Thyroid gland (tissue), 4 donors: ENCODE measurements around the gene IKZF2. TPM values are rescaled to one million over a fixed set of nuclear protein-coding genes. Genes with fewer than 3 reads are reported as not detected.

Experiments used
- DNase-seq, 2 donors: peaks; one replicate each; pipeline ENCODE4 v3.0.0-alpha.2; 2019
- H3K27ac ChIP-seq, 3 donors: fragments of 200-600 bp; sonication (generic); 1 replicate in 2 of 3; 2 replicates in 1 of 3; pipeline ENCODE4 v1.5.1; 2016 to 2019; ENCODE audit warnings: mild to moderate bottlenecking in 1 of 3, moderate library complexity in 1 of 3
- H3K27me3 ChIP-seq: fragments of 200-600 bp; sonication (generic); one replicate; pipeline ENCODE4 v1.5.1; 2019
- H3K36me3 ChIP-seq, 2 donors: fragments of 200-600 bp; sonication (generic); one replicate each; pipeline ENCODE4 v1.5.1; 2016 to 2019
- H3K4me1 ChIP-seq, 2 donors: fragments of 200-600 bp; sonication (generic); one replicate each; pipeline ENCODE4 v1.5.1; 2017 to 2019
- H3K4me3 ChIP-seq, 3 donors: fragments of 200-600 bp; sonication (generic); replicated peaks in 1 of 3; 1 replicate in 2 of 3; 2 replicates in 1 of 3; pipeline ENCODE4 v1.5.1; 2016; ENCODE audit warnings: mild to moderate bottlenecking in 1 of 3
- H3K9me3 ChIP-seq: fragments of 200-600 bp; sonication (generic); one replicate; pipeline ENCODE4 v1.5.1; 2017
- POLR2A ChIP-seq, 2 donors: fragments of 450-650 bp; IDR thresholded peaks; one replicate each; pipeline ENCODE4 v1.6.1; 2017; ENCODE audit warnings: antibody characterized with exemption in 2 of 2, mild to moderate bottlenecking in 2 of 2, moderate library complexity in 1 of 2
- WGBS, 2 donors: methylation state at CpG; one replicate each; pipeline ENCODE4 v1.1.5; 2017; 5-methylcytosine and 5-hydroxymethylcytosine counted together
- intact Hi-C: fragments of 100-400 bp; cut with DNase I; formaldehyde crosslinking; loops from one replicate; pipeline ENCODE4 v1.15.1; 2023
- total RNA-seq, 4 donors: library from RNA; depleted of rRNA; stranded (reverse); fragments of >200 nt; gene quantifications; one replicate each; pipeline ENCODE4 v1.2.3, GENCODE V29; 2016
- TF ChIP-seq, protein P1 (sequence below), 6 experiments: fragments of 200-600 bp in 3 of 6; fragments of 450-650 bp in 3 of 6; sonication (generic) in 3 of 6; IDR thresholded peaks; one replicate each; pipeline ENCODE4 v1.5.1; 2016 to 2019; ENCODE audit warnings: antibody characterized with exemption in 6 of 6, mild to moderate bottlenecking in 2 of 6, inconsistent platforms in 1 of 6, moderate library complexity in 1 of 6

Gene IKZF2
- total RNA-seq, 4 donors from 2014 or later: 25.3 to 84.8 (median 47.2) TPM

DNA sequence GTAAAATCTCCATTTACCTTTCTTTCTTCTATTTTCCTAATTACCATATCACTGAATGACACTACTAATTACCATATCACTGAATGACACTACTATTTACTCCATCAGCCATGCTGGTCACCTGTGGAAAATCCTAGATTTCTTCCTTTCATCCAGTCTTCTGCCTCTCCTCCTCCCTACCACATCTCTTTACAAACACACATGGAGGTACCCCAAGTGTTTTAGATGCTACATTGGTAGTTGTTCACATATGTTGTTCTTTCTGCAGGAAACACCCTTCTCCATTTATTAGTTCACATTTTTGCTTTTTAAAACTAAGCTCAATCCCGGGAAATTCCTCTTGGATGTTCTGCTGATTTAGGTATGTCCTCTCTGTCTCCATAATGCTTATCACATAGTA lies 134.0 kb downstream of the IKZF2 start:
- Histone ChIP-seq H3K36me3 (no peaks in the 10 kb centered on the region), H3K9me3 (no peaks in the 10 kb centered on the region), H3K27me3 (no peaks in the 10 kb centered on the region), H3K27ac (no peak overlapping the region), H3K4me3 (no peak overlapping the region), H3K4me1 (no peaks in the 10 kb centered on the region)
- no peak for TF ChIP-seq POLR2A (IDR thresholded peaks at IDR 0.05)
- TF ChIP-seq, protein P1, sequence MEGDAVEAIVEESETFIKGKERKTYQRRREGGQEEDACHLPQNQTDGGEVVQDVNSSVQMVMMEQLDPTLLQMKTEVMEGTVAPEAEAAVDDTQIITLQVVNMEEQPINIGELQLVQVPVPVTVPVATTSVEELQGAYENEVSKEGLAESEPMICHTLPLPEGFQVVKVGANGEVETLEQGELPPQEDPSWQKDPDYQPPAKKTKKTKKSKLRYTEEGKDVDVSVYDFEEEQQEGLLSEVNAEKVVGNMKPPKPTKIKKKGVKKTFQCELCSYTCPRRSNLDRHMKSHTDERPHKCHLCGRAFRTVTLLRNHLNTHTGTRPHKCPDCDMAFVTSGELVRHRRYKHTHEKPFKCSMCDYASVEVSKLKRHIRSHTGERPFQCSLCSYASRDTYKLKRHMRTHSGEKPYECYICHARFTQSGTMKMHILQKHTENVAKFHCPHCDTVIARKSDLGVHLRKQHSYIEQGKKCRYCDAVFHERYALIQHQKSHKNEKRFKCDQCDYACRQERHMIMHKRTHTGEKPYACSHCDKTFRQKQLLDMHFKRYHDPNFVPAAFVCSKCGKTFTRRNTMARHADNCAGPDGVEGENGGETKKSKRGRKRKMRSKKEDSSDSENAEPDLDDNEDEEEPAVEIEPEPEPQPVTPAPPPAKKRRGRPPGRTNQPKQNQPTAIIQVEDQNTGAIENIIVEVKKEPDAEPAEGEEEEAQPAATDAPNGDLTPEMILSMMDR (IDR thresholded peaks at IDR 0.05): no peak
- intact Hi-C loops: no loop called here
- no peak for DNase-seq
- WGBS, 2 donors: 93 to 96% methylated on average over 1 of the region's 1 CpG

DNA sequence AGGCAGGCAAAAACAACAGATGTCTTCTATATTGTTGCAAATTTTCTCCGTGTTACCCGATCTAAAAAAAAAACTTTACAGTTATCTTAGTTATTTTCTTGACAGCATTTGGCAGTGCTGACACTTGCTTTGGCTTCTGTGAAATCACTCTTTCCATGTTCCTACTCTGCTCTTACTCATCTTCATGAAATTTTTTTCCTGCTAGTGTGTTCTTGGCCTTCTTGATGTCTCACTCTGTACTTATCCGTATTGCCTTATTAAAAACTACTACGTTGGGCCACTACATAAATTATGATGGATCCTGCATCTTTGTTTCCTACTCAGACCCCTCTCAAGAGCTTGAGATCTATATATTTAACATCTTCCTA lies 134.4 kb downstream of the IKZF2 start:
- Histone ChIP-seq H3K36me3 (no peaks in the 10 kb centered on the region), H3K27me3 (no peaks in the 10 kb centered on the region), H3K4me1 (no peaks in the 10 kb centered on the region), H3K9me3 (no peaks in the 10 kb centered on the region), H3K27ac (no peak overlapping the region), H3K4me3 (no peak overlapping the region)
- TF ChIP-seq, protein P1 (IDR thresholded peaks at IDR 0.05): no peak
- no peak for TF ChIP-seq POLR2A (IDR thresholded peaks at IDR 0.05)
- DNase-seq: no peak
- intact Hi-C loops: no loop called here
- WGBS, 2 donors: 88 to 93% methylated on average over 4 of the region's 4 CpGs

DNA sequence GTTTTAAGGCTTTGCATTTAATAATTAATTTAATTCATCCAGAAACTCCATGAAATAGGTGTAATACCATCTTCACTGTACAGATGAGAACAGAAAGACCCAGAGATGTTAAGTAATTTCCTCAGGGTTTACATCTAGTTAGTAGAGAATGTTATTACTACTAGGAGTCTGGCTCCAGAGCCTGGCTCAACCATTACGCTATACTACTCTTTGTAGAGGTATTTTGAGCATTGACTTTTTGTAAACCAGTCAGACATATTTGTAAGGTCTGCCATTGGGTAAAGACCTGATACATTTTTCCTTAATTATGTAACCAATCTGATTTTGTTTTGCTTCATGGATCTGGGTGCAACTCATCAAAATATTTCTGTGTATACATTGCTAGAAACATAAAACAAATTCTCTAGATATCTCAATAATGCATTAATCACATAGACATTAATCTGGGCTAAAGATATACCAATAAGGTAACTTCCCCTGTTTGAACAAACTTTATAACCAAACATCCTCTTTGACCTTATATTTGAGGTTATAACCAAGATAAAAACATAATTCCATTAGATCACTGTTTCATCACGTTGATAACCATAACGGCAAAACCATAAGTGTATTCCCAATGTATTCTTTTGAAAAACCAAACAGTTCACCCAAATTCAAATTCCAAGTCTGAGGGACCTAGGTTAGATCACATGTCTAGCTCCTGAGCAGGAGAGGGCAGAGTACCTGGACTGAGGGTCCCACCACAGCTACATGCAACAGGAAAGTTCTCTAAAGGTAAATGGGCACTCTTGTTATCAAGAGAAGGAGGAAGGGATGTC lies 135.0 kb downstream of the IKZF2 start:
- WGBS, 2 donors: 93 to 98% methylated on average over 3 of the region's 3 CpGs
- TF ChIP-seq POLR2A (IDR thresholded peaks at IDR 0.05): no peak
- TF ChIP-seq, protein P1 (IDR thresholded peaks at IDR 0.05): no peak
- Histone ChIP-seq H3K27me3 (no peaks in the 10 kb centered on the region), H3K4me3 (no peak overlapping the region), H3K9me3 (no peaks in the 10 kb centered on the region), H3K36me3 (no peaks in the 10 kb centered on the region), H3K27ac (no peak overlapping the region), H3K4me1 (no peaks in the 10 kb centered on the region)
- intact Hi-C loops: no loop called here
- DNase-seq: no peak

DNA sequence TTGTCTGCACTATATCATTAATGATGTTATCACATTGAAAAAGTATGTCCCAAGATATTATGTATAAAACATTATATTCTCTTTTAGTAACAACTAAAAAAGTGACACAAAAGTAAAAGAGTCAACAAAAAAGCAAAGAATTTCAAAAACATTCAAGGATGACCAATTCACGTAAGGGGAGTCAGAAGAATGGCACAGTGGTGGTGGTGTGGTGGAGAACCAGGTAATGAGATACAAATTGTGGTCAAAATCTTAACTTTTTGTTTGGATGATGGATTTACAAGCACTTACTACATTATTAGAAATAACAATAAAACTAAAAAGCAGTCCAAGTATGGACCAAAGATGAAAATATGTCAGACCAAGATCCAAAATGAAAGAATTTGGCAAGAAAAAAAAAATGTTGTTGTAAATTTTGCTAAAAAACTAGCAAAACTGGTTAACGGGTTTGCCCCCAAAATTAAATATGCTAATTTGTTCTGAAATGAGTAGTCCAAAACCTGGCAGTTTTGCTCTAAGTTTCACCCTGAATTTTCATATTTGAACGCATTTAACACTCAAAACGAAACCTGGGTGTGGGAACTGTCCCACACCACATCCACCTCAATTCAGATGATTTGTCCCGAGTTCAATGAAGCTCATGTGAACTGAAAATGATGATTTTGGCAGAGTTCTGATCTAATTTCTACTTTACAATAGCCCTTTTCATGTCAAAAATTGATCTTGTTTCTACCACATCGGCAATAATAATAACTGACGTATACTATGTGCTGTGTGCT lies 135.8 kb downstream of the IKZF2 start:
- Histone ChIP-seq H3K4me1 (no peaks in the 10 kb centered on the region), H3K27me3 (no peaks in the 10 kb centered on the region), H3K36me3 (no peaks in the 10 kb centered on the region), H3K9me3 (no peaks in the 10 kb centered on the region), H3K4me3 (no peak overlapping the region), H3K27ac (no peak overlapping the region)
- TF ChIP-seq, protein P1 (IDR thresholded peaks at IDR 0.05): no peak
- no peak for TF ChIP-seq POLR2A (IDR thresholded peaks at IDR 0.05)
- intact Hi-C loops: no loop called here
- WGBS, 2 donors: 87 to 94% methylated on average over 7 of the region's 7 CpGs
- no peak for DNase-seq

DNA sequence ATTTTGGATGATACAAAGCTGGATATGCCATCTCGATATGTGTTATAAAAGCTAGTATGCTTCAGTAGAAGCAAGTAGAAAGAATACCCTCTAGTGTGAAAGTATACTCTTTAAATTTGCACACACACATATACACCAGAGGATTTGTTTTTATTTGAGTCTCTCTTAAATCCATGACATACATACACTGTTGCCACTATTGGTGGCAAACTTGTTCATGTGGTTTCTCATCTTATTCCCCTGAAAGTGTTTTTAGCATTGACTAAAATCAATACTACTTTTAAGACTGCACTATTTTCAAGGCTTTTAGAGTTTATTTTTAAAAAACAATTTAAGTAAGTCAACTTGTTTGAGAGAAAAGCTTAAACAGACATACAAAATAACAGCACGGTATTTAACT lies 137.4 kb downstream of the IKZF2 start:
- no peak overlapping the region for H3K27ac ChIP-seq
- H3K27me3 ChIP-seq: no peaks in the 10 kb centered on the region
- no peaks in the 10 kb centered on the region for H3K4me1 ChIP-seq
- no peak for TF ChIP-seq POLR2A (IDR thresholded peaks at IDR 0.05)
- TF ChIP-seq, protein P1 (IDR thresholded peaks at IDR 0.05): no peak
- no peak overlapping the region for H3K4me3 ChIP-seq
- no peak for DNase-seq
- H3K9me3 ChIP-seq: no peaks in the 10 kb centered on the region
- intact Hi-C loops: no loop called here
- WGBS, 2 donors: 93 to 94% methylated on average over 2 of the region's 2 CpGs
- H3K36me3 ChIP-seq: no peaks in the 10 kb centered on the region
